ENCODE results near the gene CDK6. TPM values are rescaled to one million over a fixed set of nuclear protein-coding genes. Genes with fewer than 3 reads are reported as not detected.

CDK6 gene
- total and polyA plus RNA-seq, 9 of the 15 experiments (the other 6 are each of a cell fraction or from before 2014, with no cell fraction given): 7.6 to 109 (median 44.4) TPM

DNA sequence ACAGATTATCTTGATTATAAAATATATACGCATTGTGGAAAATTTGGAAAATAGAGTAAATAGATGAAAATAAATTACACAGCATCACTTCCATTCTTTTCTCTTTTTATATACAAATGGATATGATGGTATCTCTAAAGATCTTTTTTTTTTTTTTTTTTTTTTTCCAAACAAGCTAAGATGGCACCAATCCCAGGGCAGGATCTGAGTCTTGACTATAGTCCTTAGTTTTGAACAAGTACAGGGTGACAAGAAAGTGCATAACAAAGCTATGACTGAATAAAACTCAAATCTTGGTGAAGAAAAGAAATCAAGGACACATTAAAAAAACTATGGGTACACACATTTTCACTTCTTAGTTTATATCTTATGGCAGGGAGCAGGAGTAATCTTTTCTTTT is 203.6 kb downstream of the CDK6 start (continued):
- TF ChIP-seq CREB1 (IDR thresholded peaks at IDR 0.05): no peak
- TF ChIP-seq CREB1 (CRISPR knock-in tag; IDR thresholded peaks at IDR 0.05): no peak
- TF ChIP-seq SIN3B (IDR thresholded peaks at IDR 0.05; ENCODE audit: low read depth): no peak
- TF ChIP-seq GABPA (tag; conservative IDR thresholded peaks at IDR 0.05; ENCODE audit: low read depth): no peak
- TF ChIP-seq BCL6 (CRISPR knock-in tag; IDR thresholded peaks at IDR 0.05): no peak

GRCh38 chr7:92631850-92632487 is 204.4 kb downstream of the CDK6 start:
- ChIA-PET CTCF (ENCODE audit: low intra/inter-chr PET ratio) (no interaction called here), POLR2A (no interaction called here)
- H3K4me3 ChIP-seq: no peak overlapping the region
- H3K4me2 ChIP-seq (ENCODE audit: insufficient read depth, low read length): no peak overlapping the region
- H3K4me1 ChIP-seq (replicated peaks in 1 of 2; ENCODE audit: control insufficient read depth in 2 of 2, insufficient read depth in 2 of 2, low read length in 2 of 2): peaks cover 0 to 29% of the 10 kb centered on the region in 2 experiments; a peak in 3 of 5 replicates
- no peak overlapping the region for H3K9ac ChIP-seq (ENCODE audit: insufficient read depth in 1 of 2, low read depth in 2 of 2, low read length in 2 of 2)
- FAIRE-seq (no peak), DNase-seq (ENCODE audit: extremely low read depth in 1 of 4, low spot score in 3 of 4) (no peak), ATAC-seq (no peak)
- no TSS peak for BruUV-seq (replicated peaks)
- H3K27me3 ChIP-seq (ENCODE audit: control insufficient read depth in 2 of 2, insufficient read depth in 2 of 2, low read length in 2 of 2): no peaks in the 10 kb centered on the region
- in situ Hi-C loops (cut with MboI): no loop called here
- no peaks in the 10 kb centered on the region for H3K9me1 ChIP-seq (ENCODE audit: control insufficient read depth, insufficient read depth, low read length)
- no peak overlapping the region for H2AFZ ChIP-seq (ENCODE audit: low read depth, low read length)
- peaks cover 13% of the 10 kb centered on the region; the same call in 2 of the 3 replicates for H3K36me3 ChIP-seq (ENCODE audit: control insufficient read depth, insufficient read depth, low read length)
- no peak overlapping the region for H3K27ac ChIP-seq (ENCODE audit: extremely low read depth, low read depth, low read length)
- intact Hi-C loops (cut with micrococcal nuclease): no loop called here
- H4K20me1 ChIP-seq (replicated peaks; ENCODE audit: control insufficient read depth, insufficient read depth, low read length): no peaks in the 10 kb centered on the region
- 0 out of 3 replicates have a peak, but pooled peaks cover 12% of the 10 kb centered on the region for H3K79me2 ChIP-seq (ENCODE audit: control insufficient read depth, insufficient read depth, low read length)
- TF ChIP-seq PTTG1 (tag; IDR thresholded peaks at IDR 0.05; ENCODE audit: low read depth): no peak
- no peak for TF ChIP-seq TRIM28 (IDR thresholded peaks at IDR 0.05)
- no peak for TF ChIP-seq NRF1 (conservative IDR thresholded peaks at IDR 0.05 in 1 of 2, IDR thresholded peaks at IDR 0.05 in 1 of 2)
- TF ChIP-seq NR1H2 (CRISPR knock-in tag; IDR thresholded peaks at IDR 0.05): no peak
- no peak for TF ChIP-seq ZNF174 (CRISPR knock-in tag; IDR thresholded peaks at IDR 0.05)
- TF ChIP-seq SRF (CRISPR knock-in tag; IDR thresholded peaks at IDR 0.05): no peak
- TF ChIP-seq TCF15 (CRISPR knock-in tag; IDR thresholded peaks at IDR 0.05): no peak
- no peak for TF ChIP-seq TEAD4 (IDR thresholded peaks at IDR 0.05; ENCODE audit: low read length)
- TF ChIP-seq TEAD4 (CRISPR knock-in tag; IDR thresholded peaks at IDR 0.05; ENCODE audit: borderline replicate concordance): no peak
- no peak for TF ChIP-seq ESRRB (CRISPR knock-in tag; IDR thresholded peaks at IDR 0.05; ENCODE audit: borderline replicate concordance)
- no peak for TF ChIP-seq SRSF7 (optimal IDR thresholded peaks at IDR 0.05; ENCODE audit: low read depth, low read length)
- no peaks in the 10 kb centered on the region for H3K9me3 ChIP-seq (replicated peaks; ENCODE audit: control insufficient read depth, insufficient read depth, low read depth, low read length)
- 85% methylated on average over 2 of the region's 2 CpGs for WGBS (ENCODE audit: insufficient coverage, low coverage, missing lambda C conversion rate)

Data from K562 (cell line).